Activated CD4-positive, alpha-beta T cell treated with anti-CD3 and anti-CD28 coated beads, Interleukin-2, amount 50 U/mL, for 1 hour (primary cell): ENCODE measurements around the gene ZNRF4.
"Not testable (repeated sequence)": the region's sequence is repeated elsewhere in the genome, so short reads cannot be mapped to it uniquely, and the experiment has no call there.

Source experiments
- DNase-seq: peaks from one replicate; pipeline ENCODE4 v3.0.0-alpha.2; 2020

ZNRF4 gene, protein sequence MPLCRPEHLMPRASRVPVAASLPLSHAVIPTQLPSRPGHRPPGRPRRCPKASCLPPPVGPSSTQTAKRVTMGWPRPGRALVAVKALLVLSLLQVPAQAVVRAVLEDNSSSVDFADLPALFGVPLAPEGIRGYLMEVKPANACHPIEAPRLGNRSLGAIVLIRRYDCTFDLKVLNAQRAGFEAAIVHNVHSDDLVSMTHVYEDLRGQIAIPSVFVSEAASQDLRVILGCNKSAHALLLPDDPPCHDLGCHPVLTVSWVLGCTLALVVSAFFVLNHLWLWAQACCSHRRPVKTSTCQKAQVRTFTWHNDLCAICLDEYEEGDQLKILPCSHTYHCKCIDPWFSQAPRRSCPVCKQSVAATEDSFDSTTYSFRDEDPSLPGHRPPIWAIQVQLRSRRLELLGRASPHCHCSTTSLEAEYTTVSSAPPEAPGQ

DNA sequence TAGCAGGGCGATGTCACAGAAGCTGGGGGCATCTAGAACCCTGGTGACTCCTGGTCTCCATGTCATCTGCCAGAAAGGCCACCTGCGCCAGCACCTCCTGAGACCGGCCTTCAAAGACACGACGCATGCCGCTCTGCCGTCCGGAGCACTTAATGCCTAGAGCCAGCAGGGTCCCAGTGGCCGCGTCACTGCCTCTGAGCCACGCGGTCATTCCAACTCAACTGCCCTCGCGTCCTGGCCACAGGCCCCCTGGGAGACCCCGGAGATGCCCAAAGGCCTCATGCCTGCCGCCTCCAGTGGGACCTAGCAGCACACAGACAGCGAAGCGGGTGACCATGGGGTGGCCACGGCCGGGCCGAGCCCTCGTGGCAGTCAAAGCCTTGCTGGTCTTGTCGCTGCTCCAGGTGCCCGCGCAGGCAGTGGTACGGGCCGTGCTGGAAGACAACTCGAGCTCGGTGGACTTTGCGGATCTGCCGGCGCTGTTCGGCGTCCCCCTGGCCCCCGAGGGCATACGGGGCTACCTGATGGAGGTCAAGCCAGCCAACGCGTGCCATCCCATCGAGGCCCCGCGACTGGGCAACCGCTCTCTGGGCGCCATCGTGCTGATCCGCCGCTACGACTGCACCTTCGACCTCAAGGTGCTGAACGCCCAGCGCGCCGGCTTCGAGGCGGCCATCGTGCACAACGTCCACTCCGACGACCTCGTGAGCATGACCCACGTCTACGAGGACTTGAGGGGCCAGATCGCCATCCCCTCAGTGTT is at the start of gene ZNRF4:
Gene ZNRF4 (plus strand): TSS at position 51 of the 763 bp plus-strand sequence. CDS start 75 bp downstream, at position 126.
- DNase-seq: no peak

DNA sequence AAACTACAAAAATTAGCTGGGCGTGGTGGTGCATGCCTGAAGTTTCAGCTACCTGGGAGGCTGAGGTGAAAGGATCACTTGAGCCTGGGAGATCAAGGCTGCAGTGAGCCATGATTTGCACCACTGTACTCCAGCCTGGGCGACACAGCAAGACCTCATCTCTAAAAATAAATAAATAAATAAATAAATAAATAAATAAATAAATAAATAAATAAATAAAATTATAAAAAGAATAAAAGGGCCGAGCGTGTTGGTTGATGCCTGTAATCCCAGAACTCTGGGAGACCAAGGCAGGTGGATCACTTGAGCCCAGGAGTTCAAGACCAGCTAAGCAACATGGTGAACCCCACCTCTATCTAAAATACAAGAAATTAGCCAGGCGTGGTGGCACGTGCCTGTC is 49.0 kb upstream of the ZNRF4 start:
- DNase-seq: not testable (repeated sequence)

DNA sequence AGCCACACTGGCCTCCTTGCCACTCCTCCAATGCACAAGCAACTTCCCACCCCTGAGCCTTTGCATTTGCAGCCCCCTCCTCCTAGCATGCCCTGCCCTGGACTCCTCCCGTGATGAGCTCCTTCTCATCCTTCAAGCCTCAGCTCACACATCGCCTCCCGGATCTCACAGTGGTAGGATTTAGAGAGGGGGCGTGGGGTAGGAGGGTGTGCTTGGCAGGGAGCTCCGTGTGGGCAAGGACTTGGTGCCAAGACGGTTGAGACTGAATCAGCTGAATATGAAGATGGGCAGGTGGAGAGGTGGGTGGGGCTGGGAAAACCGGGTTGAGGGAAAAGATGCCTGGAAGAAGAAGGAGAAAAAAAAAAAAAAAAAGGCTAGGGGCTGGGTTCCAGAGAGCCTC is 48.4 kb upstream of the ZNRF4 start:
- DNase-seq: no peak

DNA sequence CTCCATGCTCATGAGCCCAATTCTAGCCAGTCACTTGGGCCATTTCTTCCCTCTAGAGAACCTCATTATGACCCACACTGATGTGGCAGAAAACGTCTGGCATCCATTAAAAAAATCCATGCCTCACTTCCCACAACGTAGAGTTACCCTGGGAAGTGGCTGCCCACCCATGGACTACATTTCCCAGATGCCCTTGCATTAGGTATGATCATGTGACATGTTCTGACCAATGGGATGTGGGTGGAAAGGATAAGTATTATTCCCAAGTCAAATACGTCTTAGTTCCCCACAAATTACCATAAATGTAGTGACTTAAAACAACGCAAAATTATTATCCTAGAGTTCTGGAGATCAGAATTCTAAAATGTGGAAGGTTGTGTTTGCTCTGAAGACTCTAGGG is 47.9 kb upstream of the ZNRF4 start:
- no peak for DNase-seq

DNA sequence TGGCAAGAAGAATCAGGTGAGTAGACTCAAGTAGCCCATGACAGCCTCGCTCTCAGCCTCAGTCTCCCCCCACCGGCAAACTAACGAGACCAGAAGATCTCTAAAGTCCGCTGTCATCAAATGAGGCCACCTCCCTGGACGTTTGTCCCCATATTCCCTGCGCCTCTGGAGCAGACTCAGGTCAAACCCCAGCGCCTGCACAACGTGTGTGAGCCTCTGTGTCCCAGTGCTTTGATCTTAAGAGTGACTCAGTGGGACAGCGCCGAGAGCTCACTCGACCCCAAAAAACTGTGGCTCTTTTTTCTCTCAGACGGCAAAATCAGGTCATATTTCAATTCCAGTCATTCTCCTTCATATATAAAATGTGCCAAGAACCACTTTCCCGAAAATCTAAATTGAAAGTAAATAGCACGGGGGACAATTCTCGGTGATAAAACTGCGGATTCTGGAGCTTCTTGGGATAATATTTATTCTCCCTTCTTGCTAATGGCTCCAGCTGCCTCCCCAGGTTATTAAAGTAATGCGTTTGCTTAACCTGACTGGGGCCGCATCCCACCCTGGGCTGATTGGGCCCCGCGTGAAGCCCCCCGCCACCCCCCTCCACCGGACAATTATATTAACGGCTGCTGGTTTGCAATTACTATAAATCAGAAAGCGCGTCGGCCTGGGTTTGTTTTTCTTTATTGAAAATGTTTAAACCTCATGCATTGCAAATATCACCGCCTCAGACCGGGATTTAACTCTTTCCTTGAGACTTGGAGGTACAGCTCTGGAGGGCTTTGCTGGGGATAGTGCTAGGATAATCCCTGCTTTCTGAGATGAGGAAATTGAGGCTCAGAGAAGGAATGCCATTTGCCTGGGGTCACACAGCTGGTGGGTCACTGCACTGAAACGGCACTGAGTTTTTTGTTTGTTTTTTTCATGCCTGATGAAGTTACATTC is 37.5 kb upstream of the ZNRF4 start:
- DNase-seq: no peak

DNA sequence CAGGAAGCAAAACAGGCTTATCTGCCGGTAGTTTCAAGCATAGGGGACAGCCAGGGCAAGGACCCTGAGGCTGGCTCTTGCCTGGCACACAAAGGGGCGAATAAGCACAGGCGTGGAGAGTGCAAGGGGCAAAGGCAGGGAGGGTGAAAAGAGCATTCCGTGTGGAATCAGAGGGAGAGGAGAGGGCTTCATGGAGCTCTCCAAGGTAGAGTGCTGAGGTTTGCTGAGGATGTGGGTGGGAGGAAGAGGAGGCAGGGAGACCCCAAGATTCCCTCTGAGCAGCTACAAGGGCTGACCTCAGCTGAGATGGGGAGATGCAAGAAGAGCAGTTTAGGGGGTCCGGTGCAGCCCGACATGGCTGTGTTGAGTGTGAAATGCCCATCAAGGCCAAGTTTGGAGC is 36.5 kb upstream of the ZNRF4 start:
- no peak for DNase-seq

DNA sequence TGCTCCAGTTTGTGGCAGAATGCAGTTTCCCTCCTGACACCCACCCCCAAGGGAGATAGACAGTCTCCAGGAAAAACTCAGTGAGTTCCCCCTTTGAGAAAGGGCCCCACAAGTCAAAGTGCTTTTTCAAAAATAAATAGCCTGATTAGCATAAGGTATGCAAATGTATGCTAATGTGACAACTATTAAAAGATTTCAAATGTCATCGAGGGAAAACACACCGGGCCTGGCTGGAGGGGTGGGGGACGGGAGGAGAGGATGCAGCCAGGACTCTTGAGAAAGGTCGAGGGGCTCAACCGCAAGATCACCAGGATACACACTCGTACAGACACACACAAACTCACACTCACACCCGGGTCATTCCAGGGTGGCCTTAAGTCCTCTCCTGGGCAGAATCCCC is 34.3 kb upstream of the ZNRF4 start:
- no peak for DNase-seq

DNA sequence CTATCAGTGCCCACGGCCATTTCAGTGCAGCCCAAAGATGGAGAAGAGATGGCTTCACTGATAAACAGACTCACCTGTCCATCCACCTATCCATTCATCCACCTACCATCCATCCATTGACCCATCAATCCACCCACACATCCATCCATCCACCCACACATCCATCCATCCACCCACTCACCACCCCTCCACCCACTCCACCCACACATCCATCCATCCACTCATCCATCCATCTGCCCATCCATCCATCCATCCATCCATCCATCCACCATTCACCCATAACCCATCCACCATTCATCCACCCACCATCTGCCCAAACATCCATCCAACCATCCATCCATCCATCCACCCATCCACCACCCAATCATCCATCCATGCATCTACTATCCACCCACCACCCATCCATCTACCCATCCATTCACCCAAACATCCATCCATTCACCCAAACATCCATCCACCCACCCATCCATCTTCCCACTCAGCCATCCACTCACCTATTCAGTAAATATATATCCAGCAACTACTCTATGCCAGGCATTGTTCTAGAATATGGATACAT is 31.6 kb upstream of the ZNRF4 start:
- no peak for DNase-seq

DNA sequence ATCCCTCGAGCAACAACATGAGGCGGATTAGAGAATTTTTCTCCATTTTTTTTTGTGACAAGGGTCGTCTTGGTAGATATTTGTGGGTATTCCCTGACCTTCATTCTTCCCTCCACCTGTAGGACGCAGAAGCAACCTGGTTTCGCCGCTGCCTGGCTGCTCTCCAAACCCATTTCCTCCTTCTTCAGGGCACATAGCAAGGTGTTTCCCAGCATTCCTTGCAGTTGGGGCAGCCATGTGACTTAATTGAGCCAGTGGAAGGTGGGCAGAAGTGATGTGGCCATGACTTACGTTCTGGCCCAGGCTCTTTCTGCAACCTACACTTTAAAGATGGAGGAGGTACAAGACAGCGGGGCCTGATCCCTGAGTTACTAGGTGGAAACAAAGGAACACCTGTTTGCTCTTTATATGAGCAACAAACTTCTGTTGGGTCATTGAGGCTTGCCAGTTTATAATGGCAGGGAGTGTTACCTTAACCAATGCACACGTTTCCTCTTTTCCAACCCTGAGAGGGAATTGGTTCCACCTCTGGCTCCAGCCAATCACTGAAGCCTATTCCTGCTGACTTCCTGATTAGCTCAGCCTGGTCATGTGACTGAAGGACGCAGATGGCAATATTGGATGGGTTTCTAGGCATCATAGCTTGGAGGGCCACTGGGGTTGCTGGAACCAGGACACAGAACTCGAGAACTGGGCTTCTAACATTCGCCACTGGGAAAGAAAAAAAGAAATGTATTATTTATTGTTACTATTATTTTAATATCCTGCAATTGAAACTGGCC is 30.8 kb upstream of the ZNRF4 start:
- DNase-seq: no peak

DNA sequence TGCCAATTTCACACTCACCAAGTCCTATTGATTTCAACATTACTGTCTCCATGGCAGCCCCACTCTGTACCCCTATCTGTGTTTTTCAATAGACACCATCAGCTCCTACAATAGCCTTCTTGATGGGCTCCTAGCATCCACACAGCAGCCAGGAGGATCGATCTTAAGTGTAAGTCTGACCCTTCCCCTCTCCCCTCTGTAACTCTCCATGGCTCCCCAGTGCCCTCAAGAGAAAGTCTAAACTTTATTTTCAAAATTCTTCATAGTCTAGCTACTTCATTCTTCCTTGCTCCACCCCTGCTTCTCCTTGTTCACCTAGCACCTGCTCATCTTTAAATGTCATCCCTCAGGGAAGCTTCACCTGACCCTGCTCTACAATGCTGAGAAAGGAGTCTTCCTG is 30.0 kb upstream of the ZNRF4 start:
- no peak for DNase-seq

DNA sequence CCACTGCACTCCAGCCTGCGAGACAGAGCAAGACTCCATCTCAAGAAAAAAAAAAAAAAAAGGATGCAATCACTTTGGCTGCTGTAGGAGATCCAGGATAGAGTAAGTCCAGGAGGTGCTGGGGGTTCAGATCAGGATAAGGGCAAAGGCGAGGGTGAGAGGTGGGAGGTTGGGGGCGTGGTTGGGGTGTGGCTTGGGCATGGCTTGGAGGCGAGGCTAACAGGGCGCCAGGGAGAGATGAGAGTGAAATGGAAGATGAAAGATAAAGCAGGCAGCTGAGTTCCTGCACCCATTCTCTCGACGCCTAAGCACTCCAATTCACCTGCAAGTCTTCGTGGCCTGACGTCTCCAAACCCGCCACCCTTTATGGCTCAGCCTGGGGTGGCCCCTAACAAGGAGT is 25.0 kb upstream of the ZNRF4 start:
- DNase-seq: no peak

DNA sequence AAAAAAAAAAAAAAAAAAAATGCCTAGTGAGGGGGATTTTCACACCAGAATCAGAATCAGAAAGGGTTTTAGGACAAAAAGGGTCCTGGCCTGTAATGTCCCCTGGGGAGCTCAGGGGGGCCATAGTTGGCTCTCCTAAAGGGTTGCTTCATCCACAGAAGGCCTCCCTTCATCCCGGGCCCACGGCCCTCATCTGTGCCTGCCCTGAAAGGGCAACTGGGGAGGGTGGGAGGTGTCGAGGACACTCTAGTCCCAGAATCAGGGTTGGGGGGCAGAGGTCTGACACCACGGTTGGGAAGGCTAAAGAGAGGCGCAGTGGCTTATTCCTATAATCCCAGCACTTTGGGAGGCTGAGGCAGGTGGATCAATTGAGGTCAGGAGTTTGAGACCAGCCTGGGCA is 22.5 kb upstream of the ZNRF4 start:
- DNase-seq: no peak

DNA sequence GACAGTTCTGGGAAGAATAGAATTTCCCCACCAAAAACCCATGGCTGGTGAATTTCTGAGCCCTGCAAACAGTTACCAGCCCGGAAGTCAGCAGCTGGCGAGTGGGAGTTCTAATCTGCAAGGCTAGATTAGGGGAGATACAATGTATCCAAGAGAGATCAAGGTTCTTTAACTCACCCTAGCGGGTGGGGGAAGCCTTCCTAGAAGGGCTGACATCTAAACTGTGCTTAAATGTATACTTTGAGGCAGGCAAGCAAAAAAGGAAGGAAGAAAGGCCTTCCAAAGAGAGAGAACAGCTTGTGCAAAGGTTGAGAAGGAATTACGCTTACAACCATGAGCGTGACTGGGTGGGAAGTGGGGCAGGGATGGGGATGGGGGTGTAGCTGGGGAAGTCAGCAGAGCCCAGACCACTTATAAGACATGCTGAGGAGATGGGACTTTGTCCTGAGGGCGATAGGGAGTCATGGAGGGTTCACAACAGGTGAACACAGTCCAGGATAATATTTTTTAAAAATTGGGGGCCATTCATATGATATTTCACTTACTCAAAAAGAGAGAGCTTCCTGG is 20.8 kb upstream of the ZNRF4 start:
- no peak for DNase-seq

DNA sequence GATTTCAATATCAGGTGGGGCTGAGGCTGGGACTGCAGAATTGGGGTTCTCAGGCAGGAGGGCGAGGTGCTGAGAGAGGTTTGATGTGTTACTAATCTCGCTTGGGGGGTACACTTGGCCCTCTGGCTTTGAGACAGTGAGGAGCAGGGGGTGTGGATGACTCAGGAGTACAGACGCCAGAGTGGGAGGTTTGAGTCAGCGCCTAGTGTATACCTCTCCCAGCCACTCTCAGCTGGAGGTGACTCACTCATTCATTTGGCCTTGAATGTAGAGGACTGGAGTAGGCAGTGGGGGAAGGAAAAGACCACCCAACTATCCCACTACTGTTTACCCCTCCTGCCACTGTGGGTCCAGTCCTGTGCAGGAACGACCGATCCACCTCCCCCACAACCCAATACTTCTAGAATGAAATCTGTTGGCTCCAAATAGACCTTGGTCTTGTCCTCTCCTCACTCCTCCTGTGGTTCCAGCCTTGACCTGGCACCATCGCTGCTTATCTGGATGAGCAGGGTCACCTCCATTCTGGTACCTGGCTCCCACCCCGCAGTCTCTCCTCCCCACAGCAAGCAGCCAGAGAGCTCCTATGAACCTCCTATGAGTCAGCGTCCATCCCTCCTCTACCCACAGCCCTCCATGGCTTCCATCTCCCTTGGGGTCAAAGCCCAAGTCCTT is 20.1 kb upstream of the ZNRF4 start:
- DNase-seq: no peak

DNA sequence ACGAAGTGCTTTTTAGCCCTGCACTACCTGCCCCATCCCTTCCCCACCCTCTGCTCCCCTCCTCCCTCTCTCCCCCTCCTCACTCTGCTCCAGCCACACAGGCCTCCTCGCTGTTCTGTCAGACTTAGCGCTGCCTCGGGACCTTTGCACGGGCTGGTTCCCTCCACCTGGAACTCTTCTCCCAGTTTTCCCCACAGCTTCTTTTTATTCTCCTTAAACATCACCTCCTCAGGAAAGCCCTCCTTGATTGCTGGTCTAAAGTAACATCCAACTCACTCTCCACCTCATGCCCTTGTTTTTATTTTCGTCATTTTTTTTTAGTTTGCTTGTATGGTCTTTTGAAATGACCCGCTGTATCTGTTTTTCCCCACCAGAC is 19.6 kb upstream of the ZNRF4 start:
- DNase-seq: no peak

DNA sequence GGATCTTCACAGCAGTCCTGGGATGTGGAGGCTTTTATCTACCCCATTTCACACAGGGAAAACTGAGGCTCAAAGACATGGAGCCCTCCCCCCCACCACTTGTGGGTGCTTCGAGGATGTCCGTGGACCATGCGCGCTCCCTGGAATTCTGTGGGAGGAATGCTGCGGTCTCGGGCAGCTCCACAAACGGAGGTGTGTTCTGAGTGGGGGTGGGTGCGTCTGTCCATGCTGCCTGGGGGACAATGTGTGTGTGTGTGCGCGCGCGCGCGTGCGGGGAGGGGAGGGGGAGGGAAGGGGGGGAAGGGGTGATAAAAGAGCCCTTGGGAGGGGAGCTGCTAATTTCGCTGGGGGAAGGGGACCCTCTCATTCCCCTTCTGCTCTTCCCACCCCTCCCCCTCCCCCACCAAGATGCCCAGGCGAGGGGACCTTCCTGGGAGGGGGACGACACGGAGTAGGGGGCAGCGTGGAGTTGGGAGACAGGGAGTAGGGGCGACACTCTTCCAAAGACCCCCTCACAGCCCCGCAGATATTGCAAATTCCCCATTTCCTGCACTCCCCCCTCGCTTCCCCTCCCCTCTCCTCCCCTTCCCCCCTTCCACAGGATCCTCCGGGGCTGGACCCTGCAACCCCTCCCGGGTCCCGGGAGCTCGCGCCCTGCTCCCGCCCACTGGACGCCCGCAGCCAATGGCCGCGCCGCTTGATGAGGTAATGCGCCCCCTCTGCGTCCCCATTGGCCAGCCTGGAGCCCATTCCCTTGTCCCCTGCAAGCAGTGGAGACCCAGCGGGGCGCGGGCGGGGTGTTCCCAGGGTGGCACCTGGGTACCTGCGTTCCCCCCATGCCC is 18.9 kb upstream of the ZNRF4 start:
- no peak for DNase-seq

DNA sequence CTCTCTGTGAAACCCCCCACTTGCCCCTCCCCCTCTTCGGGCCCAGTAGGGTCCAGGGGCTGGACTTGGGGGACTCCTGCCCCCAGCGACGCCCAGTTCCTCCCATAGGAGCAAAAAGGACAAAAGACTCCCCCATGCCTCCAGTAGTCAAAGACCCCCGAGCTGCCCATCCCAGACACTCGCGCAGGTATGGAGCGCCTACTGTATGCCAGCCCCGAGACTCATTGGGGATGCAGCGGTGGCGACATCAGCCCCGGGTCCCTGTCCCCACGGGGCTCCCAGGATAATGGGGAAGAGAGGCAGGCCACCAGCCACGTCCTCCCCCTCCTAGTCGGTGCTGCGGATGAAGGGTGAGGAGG is 18.3 kb upstream of the ZNRF4 start:
- DNase-seq: no peak

DNA sequence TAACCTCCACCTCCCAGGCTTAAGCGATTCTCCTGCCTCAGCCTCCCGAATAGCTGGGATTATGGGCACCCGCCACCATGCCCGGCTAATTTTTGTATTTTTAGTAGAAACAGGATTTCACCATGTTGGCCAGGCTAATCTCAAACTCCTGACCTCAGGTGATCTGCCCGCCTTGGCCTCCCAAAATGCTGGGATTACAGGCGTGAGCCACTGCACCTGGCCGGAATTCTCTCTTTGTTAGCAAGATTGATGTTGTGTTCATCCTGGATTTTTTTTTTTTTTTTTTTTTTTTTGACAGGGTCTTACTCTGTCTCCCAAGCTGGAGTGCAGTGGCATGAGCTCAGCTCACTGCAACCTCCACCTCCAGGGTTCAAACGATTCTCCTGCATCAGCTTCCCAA is 16.5 kb upstream of the ZNRF4 start:
- not testable (repeated sequence) for DNase-seq

DNA sequence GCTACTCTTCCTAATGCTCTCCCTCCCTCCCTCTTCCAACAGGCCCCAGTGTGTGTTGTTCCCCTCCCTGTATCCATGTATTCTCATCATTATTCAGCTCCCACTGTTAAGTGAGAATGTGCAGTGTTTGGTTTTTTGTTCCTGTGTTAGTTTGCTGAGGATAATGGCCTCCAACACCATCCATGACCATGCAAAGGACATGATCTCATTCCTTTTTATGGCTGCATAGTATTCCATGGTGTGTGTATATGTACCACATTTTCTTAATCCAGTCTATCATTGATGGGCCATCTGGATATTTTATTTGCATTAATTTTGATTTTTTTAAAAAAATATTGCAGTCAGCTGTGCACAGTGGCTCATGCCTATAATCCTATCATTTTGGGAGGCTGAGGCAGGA is 15.8 kb upstream of the ZNRF4 start:
- DNase-seq: no peak

DNA sequence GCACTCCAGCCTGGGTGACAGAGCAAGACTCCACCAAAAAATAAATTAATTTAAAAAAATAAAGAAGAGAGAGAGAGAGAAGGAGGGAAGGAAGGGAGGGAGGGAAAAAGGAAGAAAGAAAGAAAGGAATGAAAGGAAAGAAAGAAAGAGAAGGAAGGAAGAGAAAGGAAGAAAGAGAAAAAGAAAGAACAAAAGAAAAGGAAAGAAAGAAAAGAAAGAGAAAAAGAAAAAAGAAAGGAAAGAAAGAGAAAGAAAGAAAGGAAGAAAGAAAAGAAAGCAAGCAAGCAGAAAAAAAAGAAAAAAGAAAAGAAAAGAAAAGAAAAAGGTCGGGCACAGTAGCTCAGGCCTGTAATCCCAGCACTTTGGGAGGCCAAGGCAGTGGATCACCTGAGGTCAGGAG is 14.9 kb upstream of the ZNRF4 start:
- DNase-seq: no peak
